Activated naive CD4-positive, alpha-beta T cell treated with anti-CD3 and anti-CD28 coated beads, Interleukin-2, amount 50 U/mL, for 24 hours (primary cell): ENCODE results near the gene EGFL8.
"Not testable (repeated sequence)": the region's sequence is repeated elsewhere in the genome, so short reads cannot be mapped to it uniquely, and the experiment has no call there.

ENCODE experiments used
- H3K27ac Mint-ChIP-seq: one replicate; pipeline ENCODE4 v1.8.0; 2021; ENCODE audit warnings: mild to moderate bottlenecking, mixed read lengths
- H3K27me3 Mint-ChIP-seq: one replicate; pipeline ENCODE4 v1.8.0; 2021; ENCODE audit warnings: mixed read lengths
- H3K36me3 Mint-ChIP-seq: one replicate; pipeline ENCODE4 v1.8.0; 2021; ENCODE audit warnings: mixed read lengths
- H3K4me1 Mint-ChIP-seq: one replicate; pipeline ENCODE4 v1.8.0; 2021; ENCODE audit warnings: mixed read lengths
- H3K4me3 Mint-ChIP-seq: one replicate; pipeline ENCODE4 v1.8.0; 2021; ENCODE audit warnings: mild to moderate bottlenecking, mixed read lengths
- H3K9me3 Mint-ChIP-seq: one replicate; pipeline ENCODE4 v1.8.0; 2021; ENCODE audit warnings: mixed read lengths

EGFL8 gene

DNA sequence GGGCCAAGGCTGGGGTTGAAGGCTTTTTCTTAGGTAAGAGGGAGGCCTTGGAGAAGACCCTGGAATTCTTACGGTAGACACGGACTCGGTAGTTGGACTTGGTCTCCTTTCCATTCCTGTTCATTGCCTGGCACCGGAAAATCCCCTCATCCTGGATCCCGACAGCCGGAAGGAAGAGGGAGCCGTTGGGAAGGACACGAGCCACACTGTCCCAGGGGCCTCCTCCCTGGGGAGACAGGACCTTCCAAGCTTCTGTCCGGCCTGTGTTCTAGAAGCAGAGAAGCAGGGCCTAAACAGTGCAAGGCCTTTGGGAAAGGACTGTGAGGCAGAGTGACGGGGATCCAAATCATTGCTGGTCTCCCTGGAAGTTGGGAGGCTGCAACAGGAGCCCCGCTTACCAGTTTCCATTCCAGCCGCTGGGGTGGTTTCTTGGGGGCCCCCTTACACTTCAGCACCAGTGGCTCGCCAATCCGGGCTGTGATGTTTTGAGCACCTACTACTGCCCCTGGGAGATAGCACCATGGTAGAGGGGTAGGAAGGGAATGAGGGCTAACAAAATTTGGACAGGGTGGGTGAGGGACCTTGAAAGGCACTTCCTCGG lies 19.2 kb downstream of the EGFL8 start:
- peaks cover 14% of the 10 kb centered on the region for H3K36me3 Mint-ChIP-seq
- H3K9me3 Mint-ChIP-seq: no peaks in the 10 kb centered on the region
- no peak overlapping the region for H3K4me3 Mint-ChIP-seq
- no peaks in the 10 kb centered on the region for H3K27me3 Mint-ChIP-seq
- no peak overlapping the region for H3K27ac Mint-ChIP-seq
- H3K4me1 Mint-ChIP-seq: peaks cover 77% of the 10 kb centered on the region

DNA sequence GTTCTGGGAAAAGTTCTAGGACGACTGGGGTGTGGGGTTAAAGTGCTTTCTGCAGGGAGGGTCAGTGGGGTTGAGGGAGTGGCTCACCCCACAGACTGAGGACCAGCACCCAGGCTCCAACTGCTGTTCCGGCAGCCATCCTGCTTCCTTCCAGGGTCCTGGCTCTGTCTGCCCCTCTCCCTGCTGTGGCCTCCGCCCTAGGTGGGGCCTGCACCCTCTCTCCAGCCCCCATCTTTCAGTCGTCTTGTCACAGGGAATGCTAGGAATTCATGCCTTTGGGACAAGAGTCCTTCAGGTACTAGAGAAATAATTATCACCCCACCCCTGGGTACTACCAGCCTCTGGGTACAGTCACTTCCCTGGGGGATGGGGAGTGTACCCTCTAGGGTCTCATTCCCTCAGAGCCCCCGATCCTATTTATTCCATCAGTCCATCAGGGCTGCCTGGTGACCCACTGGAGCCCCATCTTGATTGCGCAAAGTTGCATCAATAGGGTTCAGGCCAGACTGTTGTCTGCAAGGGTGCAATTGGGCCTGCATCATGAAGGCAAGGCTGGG lies 19.8 kb downstream of the EGFL8 start, which contains the start of gene AGER:
Gene AGER (minus strand): TSS at position 170 of the 557 bp plus-strand sequence. CDS start 31 bp downstream, at position 139.
- Mint-ChIP-seq H3K4me3 (no peak within 1 kb of the TSS), H3K4me1 (peaks cover 77% of the 10 kb centered on the region), H3K36me3 (peaks cover 17% of the 10 kb centered on the region), H3K9me3 (no peaks in the 10 kb centered on the region), H3K27me3 (no peaks in the 10 kb centered on the region), H3K27ac (peak within 1 kb of the TSS; percentile 24)

DNA sequence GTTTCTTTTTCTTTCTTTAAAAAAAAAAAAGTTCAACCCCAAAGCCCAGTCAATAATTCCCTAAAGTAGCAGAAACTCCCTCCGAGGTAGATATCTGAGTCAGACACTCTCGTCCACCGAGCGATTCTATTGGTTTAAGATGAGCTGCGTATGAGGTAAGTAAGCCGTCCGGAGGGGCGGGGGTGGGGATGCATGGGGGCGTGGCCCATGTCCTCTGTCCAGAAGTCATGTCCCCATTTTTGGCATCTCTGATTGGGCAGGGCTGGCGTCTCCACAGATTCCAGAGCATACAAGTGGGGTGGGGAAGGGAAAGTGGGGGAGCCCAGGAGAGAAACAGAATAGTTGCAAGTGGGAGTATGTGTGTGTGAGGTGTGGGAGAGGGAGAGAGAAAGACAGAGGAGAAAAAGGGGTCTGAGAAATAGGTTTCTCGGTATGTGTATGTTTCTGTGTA lies 21.3 kb downstream of the EGFL8 start:
- H3K27me3 Mint-ChIP-seq, H3K9me3 Mint-ChIP-seq: not testable (repeated sequence)
- Mint-ChIP-seq H3K36me3 (peaks cover 12% of the 10 kb centered on the region), H3K27ac (peak overlapping the region; percentile 89), H3K4me3 (peak overlapping the region; percentile 23), H3K4me1 (peaks cover 64% of the 10 kb centered on the region)

DNA sequence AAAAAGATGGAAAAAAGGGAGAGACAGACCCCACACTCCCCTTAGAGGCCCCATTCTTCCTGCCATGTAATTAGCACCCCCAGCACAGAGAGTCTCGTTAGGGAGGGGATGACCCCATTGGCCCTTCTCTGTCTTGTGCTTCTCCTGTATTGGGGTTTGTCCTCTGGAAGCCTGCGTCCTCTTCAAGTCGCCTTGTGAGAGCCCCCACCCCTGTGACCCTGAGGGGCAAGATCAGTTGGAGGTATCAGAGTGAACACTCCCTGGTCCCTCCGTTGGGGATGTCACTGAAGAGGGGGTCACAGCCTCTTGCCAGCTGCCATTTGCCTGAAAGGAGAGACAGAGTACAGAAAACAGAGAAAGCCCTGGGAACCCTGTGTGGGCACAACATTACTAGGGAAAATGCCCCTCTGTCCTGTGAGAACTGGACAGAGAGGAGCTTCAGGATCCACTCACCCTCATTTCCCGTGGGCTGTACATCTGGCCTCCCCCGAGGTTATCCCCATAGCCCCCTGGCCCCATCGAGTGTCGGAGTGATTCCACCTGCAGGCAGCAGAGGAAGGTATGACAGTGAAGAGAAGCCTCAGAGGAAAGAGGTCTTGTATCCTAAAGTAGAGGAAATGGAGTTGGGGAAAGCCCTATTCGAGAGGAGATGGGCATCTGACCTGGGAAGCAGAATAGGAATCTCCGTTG lies 21.9 kb downstream of the EGFL8 start:
- H3K27ac Mint-ChIP-seq: peak overlapping the region; percentile 89
- H3K36me3 Mint-ChIP-seq: peaks cover 11% of the 10 kb centered on the region
- H3K4me1 Mint-ChIP-seq: peaks cover 62% of the 10 kb centered on the region
- not testable (repeated sequence) for H3K27me3 Mint-ChIP-seq, H3K9me3 Mint-ChIP-seq
- peak overlapping the region; percentile 23 for H3K4me3 Mint-ChIP-seq

DNA sequence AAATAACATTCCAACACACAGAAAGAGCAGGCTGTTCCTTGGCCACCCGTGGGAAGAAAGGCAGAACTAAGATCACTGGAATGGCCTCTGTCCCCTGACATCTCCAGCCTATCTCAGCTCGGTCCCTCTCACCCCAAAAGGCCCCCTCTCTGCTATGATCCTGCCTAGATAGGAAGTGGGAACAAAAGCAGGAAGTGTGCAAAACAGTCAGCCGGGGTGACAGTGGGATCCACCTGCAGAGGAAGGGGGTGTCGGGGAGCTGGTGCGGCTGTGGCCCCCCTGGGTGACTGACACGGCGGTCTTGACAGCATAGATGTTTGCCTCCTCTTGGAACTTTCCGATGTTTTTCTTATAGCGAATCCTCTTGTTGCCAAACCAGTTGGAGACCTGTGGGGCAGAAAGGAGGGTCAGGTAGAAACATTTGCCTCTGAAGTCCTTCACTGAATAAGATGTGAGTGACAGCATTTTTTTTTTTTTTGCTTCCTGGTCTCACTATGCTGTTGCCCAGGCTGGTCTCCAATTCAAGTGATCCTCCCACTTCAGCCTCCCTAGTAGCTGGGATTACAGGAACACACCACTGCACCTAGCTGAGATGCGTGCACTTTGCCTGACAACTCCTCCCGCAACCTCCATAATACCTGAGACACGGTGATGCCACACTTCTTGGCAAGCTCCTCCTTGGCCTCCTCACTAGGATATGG lies 22.8 kb downstream of the EGFL8 start:
- peaks cover 13% of the 10 kb centered on the region for H3K36me3 Mint-ChIP-seq
- peak overlapping the region; percentile 63 for H3K27ac Mint-ChIP-seq
- peak overlapping the region; percentile 66 for H3K4me3 Mint-ChIP-seq
- H3K4me1 Mint-ChIP-seq: peaks cover 64% of the 10 kb centered on the region
- H3K9me3 Mint-ChIP-seq: no peaks in the 10 kb centered on the region
- no peaks in the 10 kb centered on the region for H3K27me3 Mint-ChIP-seq

DNA sequence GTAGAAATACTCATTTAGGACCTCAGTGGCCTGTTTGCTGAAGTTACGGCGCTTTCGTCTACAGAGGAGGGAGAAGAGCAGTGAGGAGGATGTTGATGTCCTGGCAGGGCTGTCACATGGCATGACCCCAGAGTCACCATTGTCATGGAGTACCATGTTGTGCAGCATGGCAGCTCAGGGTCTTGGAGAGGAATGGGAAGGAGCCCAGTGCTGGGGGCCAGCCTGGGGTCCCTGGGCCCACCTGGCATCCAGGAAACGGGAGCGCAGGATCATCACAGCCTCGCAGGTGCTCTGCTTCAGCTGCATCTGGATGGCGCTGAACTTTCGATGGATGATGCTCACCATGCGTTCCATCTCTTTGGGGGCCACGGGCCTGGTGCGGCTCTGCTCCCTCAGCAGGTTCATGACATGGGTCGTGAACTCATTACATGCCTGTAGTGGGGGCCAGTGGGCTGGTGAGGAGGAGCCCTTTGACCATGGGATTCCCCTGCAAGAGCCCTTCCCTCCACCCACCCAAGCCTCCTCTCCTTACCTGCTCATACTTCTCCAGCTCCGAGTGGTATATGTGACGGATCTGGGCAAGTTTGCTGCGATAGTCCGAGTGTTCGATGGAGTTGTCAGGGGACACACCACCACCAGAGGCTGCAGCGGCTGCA lies 23.5 kb downstream of the EGFL8 start:
- peaks cover 63% of the 10 kb centered on the region for H3K4me1 Mint-ChIP-seq
- not testable (repeated sequence) for H3K9me3 Mint-ChIP-seq, H3K27me3 Mint-ChIP-seq

DNA sequence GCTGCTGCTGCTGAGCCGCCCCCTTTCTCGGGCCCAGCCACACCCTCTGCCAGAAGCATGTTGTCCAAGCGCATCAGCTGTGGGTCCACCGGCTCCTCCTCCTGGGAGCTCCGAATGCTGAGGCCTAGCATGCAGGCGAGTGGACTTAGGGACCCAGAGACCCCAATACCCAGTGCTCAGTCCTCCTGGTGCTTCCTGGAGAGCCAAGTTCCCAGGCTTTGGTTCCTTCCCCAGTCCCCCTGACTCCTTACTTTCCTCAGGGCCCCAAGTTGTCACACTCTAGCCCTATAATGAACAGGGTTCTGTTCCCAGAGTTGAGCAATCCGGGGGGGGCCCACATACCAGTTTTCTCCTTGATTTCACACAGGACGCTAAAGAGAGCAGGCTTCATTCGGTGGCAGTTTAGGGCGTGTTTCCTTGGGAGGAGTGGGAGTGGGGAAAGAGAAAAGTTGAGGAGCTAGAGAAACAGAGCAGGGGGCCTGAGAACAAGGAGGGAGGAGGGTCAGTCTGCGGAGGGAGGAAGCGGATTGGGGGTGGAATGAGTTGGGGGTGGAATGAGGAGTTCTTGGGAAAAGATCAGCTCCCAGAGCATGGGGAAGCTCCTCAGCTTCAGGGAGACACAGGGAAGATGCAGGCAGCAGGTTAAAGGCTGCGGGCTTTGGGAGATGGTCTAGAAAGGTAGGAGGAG lies 24.1 kb downstream of the EGFL8 start:
- H3K4me3 Mint-ChIP-seq: peak overlapping the region; percentile 84
- H3K36me3 Mint-ChIP-seq: peaks cover 13% of the 10 kb centered on the region
- H3K4me1 Mint-ChIP-seq: peaks cover 63% of the 10 kb centered on the region
- H3K9me3 Mint-ChIP-seq: no peaks in the 10 kb centered on the region
- peak overlapping the region; percentile 78 for H3K27ac Mint-ChIP-seq
- no peaks in the 10 kb centered on the region for H3K27me3 Mint-ChIP-seq

More for the DNA sequence above, 23.5 kb downstream of the EGFL8 start:
- H3K27ac Mint-ChIP-seq: peak overlapping the region; percentile 63
- H3K36me3 Mint-ChIP-seq: peaks cover 13% of the 10 kb centered on the region
- H3K4me3 Mint-ChIP-seq: peak overlapping the region; percentile 84

DNA sequence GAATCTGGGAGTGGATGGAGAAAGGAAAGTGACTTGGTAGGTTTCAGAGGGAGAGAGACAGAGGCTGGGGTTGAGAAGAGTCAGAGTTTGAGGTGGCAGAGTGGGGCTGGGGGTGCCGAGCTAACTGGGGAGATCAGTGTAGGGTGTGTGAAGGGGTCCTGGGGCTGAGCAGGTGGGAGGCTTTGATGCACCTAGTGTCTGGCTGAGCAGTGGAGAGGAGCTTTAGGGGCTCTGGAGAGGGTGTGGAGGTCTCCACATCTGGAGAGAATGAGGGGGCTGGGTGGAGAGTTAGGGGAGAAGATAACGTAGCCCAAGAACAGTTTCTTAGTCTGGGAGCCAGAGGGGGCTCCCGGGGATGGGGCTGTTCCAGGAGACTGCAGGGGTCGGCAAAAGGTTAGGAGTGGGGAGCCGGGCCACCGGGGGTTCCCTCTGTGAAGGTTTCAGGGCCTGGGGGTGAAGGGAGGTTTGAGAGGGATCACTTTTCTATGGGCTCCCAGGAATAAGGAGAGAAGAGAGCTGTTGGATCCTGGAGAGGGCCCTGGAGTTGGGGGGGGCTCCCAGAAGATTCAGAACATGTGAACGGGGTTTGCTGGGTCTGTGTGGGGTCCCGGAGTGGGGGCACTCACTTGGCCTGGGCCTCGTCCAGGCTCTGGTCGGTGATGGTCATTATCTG lies 24.8 kb downstream of the EGFL8 start:
- Mint-ChIP-seq H3K27ac (peak overlapping the region; percentile 78), H3K27me3 (no peaks in the 10 kb centered on the region), H3K4me1 (peaks cover 68% of the 10 kb centered on the region), H3K36me3 (peaks cover 13% of the 10 kb centered on the region), H3K9me3 (no peaks in the 10 kb centered on the region), H3K4me3 (peak overlapping the region; percentile 84)

DNA sequence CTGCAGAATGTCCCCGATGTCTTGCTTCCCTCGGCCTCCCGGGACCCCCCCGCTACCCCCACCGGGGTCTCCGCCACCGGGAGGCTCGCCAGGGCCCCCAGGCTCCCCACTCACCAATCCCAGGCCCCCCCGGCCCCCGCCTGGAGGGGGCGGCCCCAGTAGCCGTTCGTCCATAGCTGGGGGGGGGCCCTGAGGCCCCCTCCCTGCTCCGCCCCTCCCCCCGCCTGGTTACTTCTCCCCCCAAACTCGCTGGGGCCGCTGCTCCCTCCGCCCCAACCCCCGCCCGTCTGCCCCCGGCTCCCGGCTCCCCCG lies 25.3 kb downstream of the EGFL8 start:
- no peaks in the 10 kb centered on the region for H3K27me3 Mint-ChIP-seq
- peak overlapping the region; percentile 78 for H3K27ac Mint-ChIP-seq
- peak overlapping the region; percentile 95 for H3K4me3 Mint-ChIP-seq
- H3K9me3 Mint-ChIP-seq: no peaks in the 10 kb centered on the region
- H3K4me1 Mint-ChIP-seq: peaks cover 71% of the 10 kb centered on the region
- peaks cover 13% of the 10 kb centered on the region for H3K36me3 Mint-ChIP-seq

DNA sequence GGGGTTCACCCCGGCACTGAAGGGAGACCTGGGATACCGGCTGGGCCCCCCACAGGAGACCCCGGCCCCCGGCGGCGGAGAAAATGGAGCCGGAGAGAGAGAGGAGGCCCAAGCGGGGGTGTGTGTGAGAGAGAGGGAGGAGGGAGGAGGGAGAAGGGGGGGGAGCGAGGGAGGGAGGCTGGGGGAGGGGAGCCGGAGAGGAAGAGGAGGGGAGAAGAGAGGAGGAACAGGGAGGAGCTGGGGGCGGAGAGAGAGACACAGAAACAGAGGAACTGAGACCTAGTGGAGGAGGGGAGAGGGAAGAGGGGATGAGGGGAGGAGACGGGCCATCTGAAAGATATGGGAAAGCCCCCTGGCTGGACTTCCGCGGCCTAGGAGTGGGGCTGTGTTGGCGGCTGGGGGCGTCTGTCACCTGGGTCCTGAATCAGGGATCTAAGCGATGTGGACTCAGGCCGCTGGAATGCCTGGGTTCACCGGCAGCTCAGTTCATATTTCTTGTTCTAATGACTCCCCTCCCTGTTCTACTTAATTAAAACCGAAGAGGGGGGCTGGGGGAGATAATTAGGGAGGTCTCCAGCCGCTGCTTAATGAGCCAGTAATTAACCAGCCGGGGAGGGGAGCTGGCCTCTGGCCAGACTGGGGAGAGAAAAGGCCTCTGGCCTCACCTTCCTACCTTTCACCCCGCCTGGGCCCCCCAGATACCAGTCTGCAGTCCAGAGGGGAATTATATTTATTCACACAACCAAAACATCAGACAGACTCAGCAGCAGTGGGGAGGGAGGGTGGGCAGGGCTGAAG lies 25.9 kb downstream of the EGFL8 start, which contains the start of gene PBX2:
Gene PBX2 (minus strand): TSS at position 149 of the 798 bp plus-strand sequence. CDS start 287 bp downstream, outside the sequence.
- H3K27ac Mint-ChIP-seq: peak within 1 kb of the TSS; percentile 97
- H3K4me1 Mint-ChIP-seq: peaks cover 76% of the 10 kb centered on the region
- H3K36me3 Mint-ChIP-seq: peaks cover 13% of the 10 kb centered on the region
- H3K4me3 Mint-ChIP-seq: peak within 1 kb of the TSS; percentile 95
- H3K9me3 Mint-ChIP-seq: no peaks in the 10 kb centered on the region
- H3K27me3 Mint-ChIP-seq: no peaks in the 10 kb centered on the region

DNA sequence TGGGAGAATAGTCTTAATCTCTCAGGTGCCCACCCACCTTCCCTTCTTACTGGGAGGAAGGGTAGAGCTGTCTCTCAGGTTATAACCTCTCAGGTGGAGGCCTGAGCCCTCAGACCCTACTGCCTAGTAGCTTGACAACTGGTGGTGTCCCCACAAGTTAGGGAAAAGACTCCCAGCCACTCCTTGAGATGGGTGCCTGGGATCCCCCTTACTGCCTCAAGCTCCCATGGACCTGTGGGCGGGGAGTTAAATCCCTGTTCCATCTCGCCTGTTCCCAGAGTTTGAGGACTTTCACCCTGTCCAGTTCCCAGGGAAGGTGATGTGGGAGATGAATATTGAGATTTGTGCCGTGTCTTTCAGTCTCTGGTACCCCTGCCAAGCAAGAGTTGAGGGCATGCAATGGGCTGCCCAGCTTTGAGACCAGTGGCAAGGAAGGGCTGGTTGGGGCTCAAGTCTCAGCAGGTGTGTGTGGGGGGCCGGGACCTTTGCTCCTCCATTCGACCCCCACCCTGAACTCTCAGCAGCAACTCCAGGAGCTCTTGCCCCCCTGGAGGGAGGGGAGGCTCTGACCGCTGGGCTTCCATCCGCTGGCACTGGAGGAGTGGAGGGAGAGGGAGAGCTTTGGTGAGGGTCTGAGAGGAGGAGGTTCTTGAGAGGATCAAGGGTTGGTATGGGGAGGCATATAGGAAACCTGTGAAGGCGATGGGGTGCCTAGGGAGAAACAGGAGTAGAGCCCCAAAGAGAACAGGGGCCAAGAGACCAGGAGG lies 26.7 kb downstream of the EGFL8 start:
- Mint-ChIP-seq H3K36me3 (peaks cover 13% of the 10 kb centered on the region), H3K27ac (peak overlapping the region; percentile 97), H3K4me3 (peak overlapping the region; percentile 95), H3K9me3 (no peaks in the 10 kb centered on the region), H3K27me3 (no peaks in the 10 kb centered on the region), H3K4me1 (peaks cover 71% of the 10 kb centered on the region)

DNA sequence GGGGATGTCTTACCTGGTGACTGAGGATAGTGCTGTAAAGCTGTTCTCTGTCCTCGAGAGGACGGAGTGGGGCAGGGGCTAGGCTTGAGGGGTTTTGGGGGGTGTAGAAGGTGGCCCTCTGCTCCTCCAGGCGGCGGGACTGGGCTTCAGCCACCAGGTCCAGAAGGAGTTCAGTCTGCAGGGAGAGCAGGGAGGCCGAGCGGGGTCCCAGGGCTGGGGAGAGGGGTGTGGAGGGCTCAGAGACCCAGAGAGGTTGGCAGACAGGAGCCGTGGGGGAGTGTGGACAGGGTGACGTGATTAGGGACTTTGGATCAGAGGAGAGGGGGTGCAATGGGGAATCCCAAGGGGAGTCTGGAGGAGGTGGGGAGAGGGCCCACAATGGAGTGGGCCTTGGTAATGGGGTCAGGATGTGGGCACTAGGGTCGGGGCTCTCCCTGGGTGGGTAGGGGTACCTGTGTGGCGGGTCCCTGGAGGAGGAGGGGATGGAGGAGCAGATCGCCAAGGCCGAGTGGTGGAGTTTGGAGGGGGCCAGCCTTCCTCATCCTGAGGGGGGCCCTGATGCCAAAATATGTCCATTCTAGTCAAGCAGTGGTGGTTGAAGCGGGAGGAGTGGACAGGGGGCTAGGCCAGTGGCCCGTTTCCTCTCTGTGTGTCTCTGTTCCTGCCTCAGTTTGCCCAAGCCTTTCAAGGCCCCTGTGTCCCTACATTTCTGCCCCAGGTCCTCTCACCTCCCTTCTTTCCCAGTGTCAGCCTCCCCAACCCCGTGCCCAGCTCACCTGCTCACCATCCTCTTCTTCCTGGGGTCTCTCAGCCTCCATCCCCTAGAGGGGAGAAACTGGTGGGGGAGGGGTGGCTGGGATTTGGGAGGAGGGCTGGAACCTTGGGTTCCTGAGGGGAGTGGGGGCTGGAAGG lies 27.6 kb downstream of the EGFL8 start:
- H3K4me3 Mint-ChIP-seq: peak overlapping the region; percentile 95
- H3K27me3 Mint-ChIP-seq: no peaks in the 10 kb centered on the region
- no peaks in the 10 kb centered on the region for H3K9me3 Mint-ChIP-seq
- peak overlapping the region; percentile 97 for H3K27ac Mint-ChIP-seq
- H3K4me1 Mint-ChIP-seq: peaks cover 71% of the 10 kb centered on the region
- H3K36me3 Mint-ChIP-seq: peaks cover 10% of the 10 kb centered on the region
